Mononuclear cell (primary cell): ENCODE data around the gene KCNQ5. TPM values are rescaled to one million over a fixed set of nuclear protein-coding genes. Genes with fewer than 3 reads are reported as not detected.
"Not testable (repeated sequence)": the region's sequence is repeated elsewhere in the genome, so short reads cannot be mapped to it uniquely, and the experiment has no call there.

ENCODE experiments used
- H3K27me3 ChIP-seq: 2 replicates; pipeline ENCODE4 v1.6.0; 2011; ENCODE audit warnings: low read length, control low read depth; ENCODE audit not compliant: insufficient read depth
- H3K4me1 ChIP-seq: 2 replicates; pipeline ENCODE4 v1.5.1; 2011; ENCODE audit warnings: mild to moderate bottlenecking, low read length, control low read depth; ENCODE audit not compliant: insufficient read depth
- H3K4me3 ChIP-seq: 2 replicates; pipeline ENCODE4 v1.5.1; 2011; ENCODE audit warnings: mild to moderate bottlenecking, low read length, moderate library complexity
- H3K9me3 ChIP-seq: 2 replicates; pipeline ENCODE4 v1.5.1; 2011; ENCODE audit warnings: low read depth, mild to moderate bottlenecking, control low read depth, low read length
- total RNA-seq: library from RNA; depleted of rRNA; stranded (reverse); fragments of >200 nt; gene quantifications from one replicate; pipeline ENCODE4 v1.2.3, GENCODE V29; 2012

The KCNQ5 gene
- total RNA-seq, 1 donor = 2.8 TPM

- H3K4me1 ChIP-seq, H3K9me3 ChIP-seq, H3K4me3 ChIP-seq, H3K27me3 ChIP-seq: not testable (repeated sequence)
These were observed 571.4 kb downstream of the KCNQ5 start for GRCh38 chr6:73193302-73193701.

- Histone ChIP-seq H3K9me3 (no peaks in the 10 kb centered on the region), H3K4me3 (no peak overlapping the region), H3K27me3 (no peaks in the 10 kb centered on the region), H3K4me1 (no peaks in the 10 kb centered on the region)
These were observed 572.9 kb downstream of the KCNQ5 start for GRCh38 chr6:73194744-73195143.

GRCh38 chr6:73200247-73200646 lies 578.4 kb downstream of the KCNQ5 start:
- Histone ChIP-seq H3K4me1 (no peaks in the 10 kb centered on the region), H3K27me3 (no peaks in the 10 kb centered on the region), H3K4me3 (no peak overlapping the region), H3K9me3 (no peaks in the 10 kb centered on the region)

- Histone ChIP-seq H3K27me3 (no peaks in the 10 kb centered on the region), H3K9me3 (no peaks in the 10 kb centered on the region), H3K4me1 (no peaks in the 10 kb centered on the region), H3K4me3 (no peak overlapping the region)
These were observed 578.9 kb downstream of the KCNQ5 start for GRCh38 chr6:73200735-73201134.

- no peaks in the 10 kb centered on the region for H3K4me1 ChIP-seq
- H3K27me3 ChIP-seq = no peaks in the 10 kb centered on the region
- no peaks in the 10 kb centered on the region for H3K9me3 ChIP-seq
- H3K4me3 ChIP-seq = no peak overlapping the region
These were observed 581.2 kb downstream of the KCNQ5 start for GRCh38 chr6:73203098-73203497.

DNA sequence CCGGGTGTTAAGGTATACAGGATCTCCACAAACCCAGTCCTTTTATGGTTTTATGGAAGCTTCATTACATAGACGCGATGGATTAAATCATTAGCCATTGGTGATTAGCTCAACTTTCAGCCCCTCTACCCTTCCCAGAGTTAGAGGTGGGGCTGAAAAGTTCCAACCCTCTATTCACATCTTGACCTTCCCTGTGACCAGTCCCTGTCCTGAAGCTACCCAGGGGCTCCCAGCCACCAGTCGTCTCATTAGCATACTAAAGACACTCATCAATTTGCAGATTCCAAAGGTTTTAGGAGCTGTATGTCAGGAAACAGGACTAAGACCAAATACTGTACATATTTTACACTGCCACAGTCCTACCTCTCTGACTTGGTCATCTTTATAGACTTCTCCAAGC lies 582.4 kb downstream of the KCNQ5 start:
- no peaks in the 10 kb centered on the region for H3K9me3 ChIP-seq
- H3K4me1 ChIP-seq = no peaks in the 10 kb centered on the region
- H3K4me3 ChIP-seq = no peak overlapping the region
- no peaks in the 10 kb centered on the region for H3K27me3 ChIP-seq

GRCh38 chr6:73207221-73207837 lies 585.5 kb downstream of the KCNQ5 start:
- no peaks in the 10 kb centered on the region for H3K9me3 ChIP-seq
- H3K4me1 ChIP-seq = no peaks in the 10 kb centered on the region
- H3K27me3 ChIP-seq = no peaks in the 10 kb centered on the region
- no peak overlapping the region for H3K4me3 ChIP-seq

- Histone ChIP-seq H3K4me1 (no peaks in the 10 kb centered on the region), H3K27me3 (no peaks in the 10 kb centered on the region), H3K4me3 (no peak overlapping the region), H3K9me3 (no peaks in the 10 kb centered on the region)
These were observed 587.3 kb downstream of the KCNQ5 start for GRCh38 chr6:73209117-73209516.

- no peaks in the 10 kb centered on the region for H3K27me3 ChIP-seq
- no peaks in the 10 kb centered on the region for H3K4me1 ChIP-seq
- H3K9me3 ChIP-seq = no peaks in the 10 kb centered on the region
- no peak overlapping the region for H3K4me3 ChIP-seq
These were observed 595.0 kb downstream of the KCNQ5 start for GRCh38 chr6:73216859-73217258.

GRCh38 chr6:73225396-73225795 lies 603.5 kb downstream of the KCNQ5 start, which contains the start of gene KHDC1L:
KHDC1L (minus strand) TSS chr6:73225496; CDS start chr6:73225408, 88 bp downstream.
- H3K27me3 ChIP-seq = no peaks in the 10 kb centered on the region
- H3K9me3 ChIP-seq = no peaks in the 10 kb centered on the region
- H3K4me1 ChIP-seq = no peaks in the 10 kb centered on the region
- H3K4me3 ChIP-seq = no peak within 1 kb of the TSS

DNA sequence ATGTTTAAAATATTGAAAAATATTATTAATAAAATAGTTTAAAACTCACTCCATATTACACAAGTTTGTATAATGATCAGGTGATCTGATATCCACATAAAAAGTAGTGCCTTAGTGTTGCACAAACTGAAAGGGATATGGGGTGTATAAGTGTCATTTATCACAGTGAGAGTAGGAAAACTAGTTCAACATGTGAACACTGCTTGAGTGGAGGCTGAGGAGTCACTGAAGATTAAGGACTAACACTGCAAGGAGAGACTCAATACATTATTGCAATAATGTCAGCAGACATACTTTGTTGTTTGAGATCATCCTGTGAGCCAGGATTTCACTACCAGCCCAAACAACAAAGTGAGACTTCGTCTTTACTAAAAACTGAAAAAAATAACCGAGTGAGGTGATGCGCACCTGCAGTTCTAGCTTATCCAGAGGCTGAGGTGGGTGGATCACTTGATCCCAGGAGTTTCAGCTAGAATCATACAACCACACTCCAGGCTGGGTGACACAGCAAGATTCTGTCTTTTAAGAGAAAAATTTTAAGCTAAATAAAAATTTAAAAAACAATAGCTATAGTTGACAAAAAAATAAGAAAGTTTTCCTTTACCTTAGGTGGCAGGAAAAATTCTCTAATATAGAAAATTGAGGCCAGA lies 605.9 kb downstream of the KCNQ5 start:
- no peak overlapping the region for H3K4me3 ChIP-seq
- no peaks in the 10 kb centered on the region for H3K9me3 ChIP-seq
- H3K27me3 ChIP-seq = no peaks in the 10 kb centered on the region
- no peaks in the 10 kb centered on the region for H3K4me1 ChIP-seq

- H3K9me3 ChIP-seq = no peaks in the 10 kb centered on the region
- no peaks in the 10 kb centered on the region for H3K27me3 ChIP-seq
- no peaks in the 10 kb centered on the region for H3K4me1 ChIP-seq
- no peak overlapping the region for H3K4me3 ChIP-seq
These were observed 610.1 kb downstream of the KCNQ5 start for GRCh38 chr6:73231986-73232391.

GRCh38 chr6:73233048-73233447 lies 611.2 kb downstream of the KCNQ5 start:
- no peaks in the 10 kb centered on the region for H3K4me1 ChIP-seq
- H3K27me3 ChIP-seq = no peaks in the 10 kb centered on the region
- no peaks in the 10 kb centered on the region for H3K9me3 ChIP-seq

DNA sequence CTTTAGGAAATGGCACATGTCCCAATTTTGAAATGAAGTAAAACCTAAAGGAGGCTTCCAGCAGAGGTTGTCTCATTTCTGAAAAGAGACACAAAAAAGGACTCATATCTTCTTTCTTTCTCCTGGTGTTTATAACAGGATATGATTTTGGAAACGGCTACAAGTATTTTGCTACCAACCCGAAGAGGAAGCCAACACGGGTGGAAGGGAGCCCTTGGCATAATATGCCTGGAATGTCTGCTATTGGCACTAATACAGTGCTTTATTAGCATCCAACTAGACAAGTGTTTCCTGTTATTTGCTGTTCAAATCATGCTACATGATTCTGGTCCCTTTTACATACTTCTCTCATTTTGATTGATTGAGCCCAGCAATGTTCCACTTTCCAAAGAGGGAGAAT lies 612.1 kb downstream of the KCNQ5 start:
- not testable (repeated sequence) for H3K27me3 ChIP-seq, H3K9me3 ChIP-seq, H3K4me1 ChIP-seq, H3K4me3 ChIP-seq

More at GRCh38 chr6:73233048-73233447, 611.2 kb downstream of the KCNQ5 start:
- no peak overlapping the region for H3K4me3 ChIP-seq

DNA sequence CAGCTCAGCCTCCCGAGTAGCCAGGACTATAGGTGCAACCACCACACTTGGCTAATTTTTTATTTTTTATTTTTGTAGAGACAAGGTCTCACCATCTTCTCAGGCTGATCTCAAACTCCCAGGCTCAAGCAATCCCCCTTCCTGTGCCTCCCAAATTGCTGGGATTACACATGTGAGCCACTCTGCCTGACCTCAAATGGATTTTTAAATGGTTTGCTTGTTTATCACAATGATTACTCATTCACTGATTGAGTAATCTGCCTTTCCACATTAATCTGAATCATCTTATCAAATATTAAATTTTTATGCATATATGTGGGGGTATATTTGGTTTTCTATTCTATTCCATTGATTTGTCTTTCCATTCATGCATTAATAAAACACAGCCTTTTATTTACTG lies 612.9 kb downstream of the KCNQ5 start:
- H3K27me3 ChIP-seq = no peaks in the 10 kb centered on the region
- no peak overlapping the region for H3K4me3 ChIP-seq
- H3K9me3 ChIP-seq = no peaks in the 10 kb centered on the region
- H3K4me1 ChIP-seq = no peaks in the 10 kb centered on the region

GRCh38 chr6:73236144-73236750 lies 614.4 kb downstream of the KCNQ5 start:
- H3K4me1 ChIP-seq = no peaks in the 10 kb centered on the region
- no peak overlapping the region for H3K4me3 ChIP-seq
- no peaks in the 10 kb centered on the region for H3K9me3 ChIP-seq
- H3K27me3 ChIP-seq = no peaks in the 10 kb centered on the region
